Midbrain (tissue), 1 donor: ENCODE data around the gene OGDHL.

Source experiments
- DNase-seq: peaks from one replicate; lab custom pipeline; 2025; lab: John Stamatoyannopoulos, UW

The OGDHL gene

DNA sequence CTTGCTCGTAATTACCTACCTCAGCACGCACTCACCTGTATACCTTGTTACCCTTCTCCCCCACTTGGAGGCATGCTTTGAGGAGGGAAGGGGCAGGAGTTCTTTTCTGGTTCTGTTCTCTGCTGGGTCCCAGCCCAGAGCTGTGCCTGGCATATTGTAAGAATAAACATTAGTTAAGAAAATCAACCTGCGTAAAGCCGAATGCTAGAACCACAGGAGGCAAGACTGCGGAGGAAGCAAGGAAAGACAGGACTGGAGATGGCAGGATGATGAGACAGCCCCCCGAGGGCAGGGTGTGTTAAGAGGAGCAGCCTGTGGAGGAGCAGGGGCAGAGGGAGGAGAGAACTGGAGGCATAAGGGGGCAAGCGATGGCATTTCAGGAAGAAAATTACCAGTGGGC, 73.2 kb downstream of the OGDHL start:
- no peak for DNase-seq

DNA sequence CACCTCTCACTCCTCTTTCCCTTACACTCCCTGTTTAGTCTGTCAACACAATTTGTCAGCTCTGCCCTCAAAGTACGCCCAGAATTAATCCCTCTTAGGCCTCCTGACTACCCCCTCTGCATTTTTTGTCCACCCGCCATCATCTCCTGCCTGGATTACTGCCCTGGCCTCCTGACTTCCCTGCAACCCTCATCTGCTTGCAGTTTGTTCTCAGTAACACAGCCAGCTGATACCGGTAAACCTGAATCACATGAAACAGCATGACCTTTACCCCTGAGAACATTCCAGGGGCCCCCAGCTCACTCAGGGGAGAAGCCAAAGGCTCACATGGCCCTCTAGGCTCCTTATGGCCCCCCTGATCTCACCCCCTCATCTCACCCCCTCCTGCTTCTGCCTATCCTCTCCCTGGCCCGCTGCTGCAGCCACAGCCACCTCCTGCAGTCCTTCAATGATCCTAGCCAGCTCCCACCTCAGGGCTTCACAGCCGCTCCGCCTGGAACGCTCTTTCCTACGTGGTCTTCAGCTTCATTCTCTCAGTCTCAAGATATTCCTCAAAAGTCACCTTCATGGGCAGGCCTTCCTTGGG, 73.8 kb downstream of the OGDHL start:
- no peak for DNase-seq

DNA sequence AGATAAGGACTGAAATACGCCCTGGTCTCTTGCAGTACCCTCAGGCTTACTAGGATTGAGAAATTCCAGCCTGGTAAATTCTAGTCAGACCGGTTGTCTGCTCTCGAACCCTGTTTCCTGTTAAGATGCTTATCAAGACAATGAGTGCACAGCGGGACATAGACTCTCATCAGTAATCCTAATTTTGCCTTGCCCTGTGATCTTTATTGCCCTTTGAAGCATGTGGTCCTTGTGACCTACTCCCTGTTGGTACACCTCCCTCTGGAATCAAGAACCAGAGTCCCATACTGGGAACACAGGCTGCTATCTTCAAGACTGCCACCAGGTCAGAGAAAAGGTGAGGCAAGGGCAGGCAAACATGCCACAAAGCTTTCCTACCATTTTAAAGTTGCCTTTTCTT, 75.5 kb downstream of the OGDHL start:
- DNase-seq = no peak
